HG03558 (cell line): ENCODE results near the gene DGKI.

ENCODE experiments used
- ATAC-seq: cut with Tn5 transposase; IDR thresholded peaks from one replicate; pipeline ENCODE4 v1.9.1; 2021; ENCODE audit warnings: moderate number of reproducible peaks; ENCODE audit not compliant: unreplicated experiment; ENCODE audit errors: extremely low read depth

DGKI gene

GRCh38 chr7:137873979-137874777, 27.4 kb upstream of the DGKI start:
- ATAC-seq, result no peak

- ATAC-seq, result no peak
These were observed 26.8 kb upstream of the DGKI start for GRCh38 chr7:137873524-137873923.

GRCh38 chr7:137871170-137871915, 24.6 kb upstream of the DGKI start:
- ATAC-seq, result no peak

- ATAC-seq, result no peak
These were observed 23.9 kb upstream of the DGKI start for GRCh38 chr7:137870684-137871083.

GRCh38 chr7:137870078-137870477, 23.3 kb upstream of the DGKI start:
- ATAC-seq, result no peak

GRCh38 chr7:137869260-137869659, 22.5 kb upstream of the DGKI start:
- ATAC-seq, result no peak

- ATAC-seq, result no peak
These were observed 20.5 kb upstream of the DGKI start for GRCh38 chr7:137867289-137867688.

GRCh38 chr7:137865764-137866163, 19.0 kb upstream of the DGKI start:
- ATAC-seq, result no peak

- no peak for ATAC-seq
These were observed 16.2 kb upstream of the DGKI start for GRCh38 chr7:137862964-137863363.

GRCh38 chr7:137862358-137862757, 15.6 kb upstream of the DGKI start:
- no peak for ATAC-seq

GRCh38 chr7:137860542-137860941, 13.8 kb upstream of the DGKI start:
- no peak for ATAC-seq

- no peak for ATAC-seq
These were observed 6.3 kb upstream of the DGKI start for GRCh38 chr7:137853053-137853452.

GRCh38 chr7:137852108-137852507, 5.3 kb upstream of the DGKI start:
- no peak for ATAC-seq

- ATAC-seq, result no peak
These were observed 4.5 kb upstream of the DGKI start for GRCh38 chr7:137850972-137851945.

GRCh38 chr7:137850571-137850970, 3.8 kb upstream of the DGKI start:
- no peak for ATAC-seq

GRCh38 chr7:137848095-137848494, 1.3 kb upstream of the DGKI start:
- ATAC-seq, result no peak

- no peak for ATAC-seq
These were observed 835 bp upstream of the DGKI start for GRCh38 chr7:137847568-137848050.

GRCh38 chr7:137846549-137846826, 286 bp downstream of the DGKI start:
- no peak for ATAC-seq

- ATAC-seq, result no peak
These were observed 1.9 kb downstream of the DGKI start for GRCh38 chr7:137844677-137845425.
